H1 (cell line): ENCODE data around the gene FCHSD1. TPM values are rescaled to one million over a fixed set of nuclear protein-coding genes. Genes with fewer than 3 reads are reported as not detected.

Source experiments
- CHD7 ChIP-seq: fragments of 300-600 bp; sonication (generic); IDR thresholded peaks from 2 replicates; pipeline ENCODE4 v1.7.1; 2012; ENCODE audit warnings: low read length, moderate library complexity, mild to moderate bottlenecking, inconsistent platforms; ENCODE audit not compliant: insufficient replicate concordance
- CREB1 ChIP-seq: IDR thresholded peaks from 2 replicates; pipeline ENCODE4 v1.6.1; 2012; ENCODE audit warnings: inconsistent platforms
- EZH2 ChIP-seq: fragments of 200-600 bp; sonication (generic); IDR thresholded peaks from 2 replicates; pipeline ENCODE4 v1.7.1; 2012; ENCODE audit warnings: low read depth, mild to moderate bottlenecking, moderate library complexity, low read length, inconsistent platforms; ENCODE audit not compliant: severe bottlenecking
- NRF1 ChIP-seq: IDR thresholded peaks from 2 replicates; pipeline ENCODE4 v1.6.1; 2011; ENCODE audit warnings: mild to moderate bottlenecking, low read depth, low read length, improper control_type of control experiment
- polyA plus RNA-seq, 7 experiments: library from polyadenylated mRNA; depleted of rRNA in 3 of 7; stranded (reverse) in 5 of 7; unstranded in 2 of 7; fragments of >200 nt in 5 of 7; fragments of 200-250 nt in 2 of 7; gene quantifications; 1 replicate in 5 of 7; 2 replicates in 1 of 7; 4 replicates in 1 of 7; pipeline versions ENCODE4 v1.2.1 to v1.2.3, GENCODE V29; 2011 to 2013; ENCODE audit warnings: missing spikeins in 2 of 7, mixed read lengths in 2 of 7
- total RNA-seq: library from RNA; stranded (reverse); fragmentation: NEBNext Ultra II Directional; extraction: Animal tissue kit (Norgen Biotek cat#: 25700); gene quantifications from 2 replicates; pipeline ENCODE4 v1.2.1, GENCODE V29; 2021

The FCHSD1 gene
- total and polyA plus RNA-seq, 2 of the 8 experiments (the other 6 are each of a cell fraction or from before 2014, with no cell fraction given): 22.0 to 30.1 TPM

GRCh38 chr5:141663506-141663905 is 12.3 kb upstream of the FCHSD1 start (continued):
- TF ChIP-seq EZH2 (no peak), NRF1 (no peak), CHD7 (no peak), CREB1 (no peak)
